ENCODE data around the gene ALDH1B1.

Gene ALDH1B1

GRCh38 chr9:38392235-38393127 lies at the start of gene ALDH1B1:
Gene ALDH1B1 (plus strand): TSS chr9:38392702. CDS start chr9:38395749, 3,047 bp downstream.
- peak; percentile 46 for DNase-seq (ENCODE audit: low read depth)

- DNase-seq (ENCODE audit: low read depth), result no peak
Observed at GRCh38 chr9:38343037-38343436, 49.5 kb upstream of the ALDH1B1 start.

- DNase-seq (ENCODE audit: low read depth), result no peak
Observed at GRCh38 chr9:38343552-38343951, 49.0 kb upstream of the ALDH1B1 start.

- DNase-seq (ENCODE audit: low read depth), result no peak
Observed at GRCh38 chr9:38344566-38345324, 47.8 kb upstream of the ALDH1B1 start.

GRCh38 chr9:38345851-38346755 lies 46.4 kb upstream of the ALDH1B1 start:
- no peak for DNase-seq (ENCODE audit: low read depth)

- DNase-seq (ENCODE audit: low read depth), result no peak
Observed at GRCh38 chr9:38346811-38347210, 45.7 kb upstream of the ALDH1B1 start.

- no peak for DNase-seq (ENCODE audit: low read depth)
Observed at GRCh38 chr9:38347271-38347671, 45.2 kb upstream of the ALDH1B1 start.

- no peak for DNase-seq (ENCODE audit: low read depth)
Observed at GRCh38 chr9:38347946-38348345, 44.6 kb upstream of the ALDH1B1 start.

GRCh38 chr9:38350529-38350928 lies 42.0 kb upstream of the ALDH1B1 start:
- no peak for DNase-seq (ENCODE audit: low read depth)

- no peak for DNase-seq (ENCODE audit: low read depth)
Observed at GRCh38 chr9:38352530-38353328, 39.8 kb upstream of the ALDH1B1 start.

- no peak for DNase-seq (ENCODE audit: low read depth)
Observed at GRCh38 chr9:38355115-38355514, 37.4 kb upstream of the ALDH1B1 start.

- no peak for DNase-seq (ENCODE audit: low read depth)
Observed at GRCh38 chr9:38355517-38356120, 36.9 kb upstream of the ALDH1B1 start.

- DNase-seq (ENCODE audit: low read depth), result no peak
Observed at GRCh38 chr9:38356851-38357250, 35.7 kb upstream of the ALDH1B1 start.

GRCh38 chr9:38357350-38358114 lies 35.0 kb upstream of the ALDH1B1 start:
- DNase-seq (ENCODE audit: low read depth), result no peak

GRCh38 chr9:38358390-38359296 lies 33.9 kb upstream of the ALDH1B1 start:
- DNase-seq (ENCODE audit: low read depth), result no peak

GRCh38 chr9:38359297-38359653 lies 33.2 kb upstream of the ALDH1B1 start:
- DNase-seq (ENCODE audit: low read depth), result no peak

GRCh38 chr9:38359689-38360385 lies 32.7 kb upstream of the ALDH1B1 start:
- peak; percentile 18 for DNase-seq (ENCODE audit: low read depth)

GRCh38 chr9:38360839-38361472 lies 31.5 kb upstream of the ALDH1B1 start:
- DNase-seq (ENCODE audit: low read depth), result no peak

Measured in GM04503 (cell line).